ENCODE results near the gene AMPD1.

- no peak for TF ChIP-seq EZH2 (conservative IDR thresholded peaks at IDR 0.05; ENCODE audit: low read depth, low read length)
- no peak for TF ChIP-seq POLR2AphosphoS5 (IDR thresholded peaks at IDR 0.05; ENCODE audit: low read depth, low read length)
- TF ChIP-seq MYC (CRISPR knock-in tag; IDR thresholded peaks at IDR 0.05; ENCODE audit: borderline replicate concordance), result no peak
- TF ChIP-seq CTCF (CRISPR knock-in tag; IDR thresholded peaks at IDR 0.05), result no peak
- no peak for TF ChIP-seq ZNF788 (CRISPR knock-in tag; IDR thresholded peaks at IDR 0.05; ENCODE audit: borderline replicate concordance)
- no peak for TF ChIP-seq ZHX1 (CRISPR knock-in tag; IDR thresholded peaks at IDR 0.05; ENCODE audit: low read depth)
These were observed 24.1 kb downstream of the AMPD1 start for GRCh38 chr1:114671011-114671938.
